A673 (cell line): Measurements from ENCODE around the gene CAPN10.

Experiments used
- EZH2 ChIP-seq: fragments of 200-600 bp; sonication (generic); IDR thresholded peaks from 2 replicates; pipeline ENCODE4 v1.6.1; 2017; ENCODE audit warnings: borderline replicate concordance, low read depth, mild to moderate bottlenecking, mixed read lengths, antibody characterized with exemption, low read length; ENCODE audit not compliant: poor library complexity, severe bottlenecking
- TF ChIP-seq, protein P1 (sequence below): fragments of 300-800, 200-600 bp; sonication (generic); conservative IDR thresholded peaks from 2 replicates; pipeline ENCODE4 v1.5.1; 2017; ENCODE audit warnings: low read depth, mild to moderate bottlenecking, antibody characterized with exemption, low read length, moderate library complexity, mixed read lengths

DNA sequence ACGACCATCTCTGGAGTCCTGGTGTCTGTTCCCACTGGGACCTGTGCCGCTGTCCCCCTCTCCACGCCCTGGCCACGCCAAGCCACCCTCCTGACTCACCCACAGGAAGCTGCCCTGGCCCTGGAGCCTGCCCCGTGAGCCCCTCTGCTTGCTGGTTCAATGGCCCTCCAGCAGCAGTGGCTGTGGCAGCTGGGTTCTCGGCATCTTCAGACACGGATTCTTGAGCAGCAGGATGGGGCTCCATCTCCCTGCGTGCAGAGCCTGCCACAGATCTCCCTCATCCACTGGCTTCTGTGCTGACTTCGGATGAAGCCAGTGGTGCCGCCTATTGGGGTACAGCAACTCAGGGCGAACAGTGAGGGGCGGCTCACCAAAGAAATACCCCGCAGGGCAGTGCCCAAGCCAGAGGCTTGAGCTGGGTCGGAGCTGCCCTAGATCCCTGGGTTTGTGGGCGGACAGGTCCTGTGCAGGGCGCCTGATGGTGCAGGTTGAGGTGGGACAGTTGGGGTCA lies 14.0 kb downstream of the CAPN10 start:
- TF ChIP-seq, protein P1, sequence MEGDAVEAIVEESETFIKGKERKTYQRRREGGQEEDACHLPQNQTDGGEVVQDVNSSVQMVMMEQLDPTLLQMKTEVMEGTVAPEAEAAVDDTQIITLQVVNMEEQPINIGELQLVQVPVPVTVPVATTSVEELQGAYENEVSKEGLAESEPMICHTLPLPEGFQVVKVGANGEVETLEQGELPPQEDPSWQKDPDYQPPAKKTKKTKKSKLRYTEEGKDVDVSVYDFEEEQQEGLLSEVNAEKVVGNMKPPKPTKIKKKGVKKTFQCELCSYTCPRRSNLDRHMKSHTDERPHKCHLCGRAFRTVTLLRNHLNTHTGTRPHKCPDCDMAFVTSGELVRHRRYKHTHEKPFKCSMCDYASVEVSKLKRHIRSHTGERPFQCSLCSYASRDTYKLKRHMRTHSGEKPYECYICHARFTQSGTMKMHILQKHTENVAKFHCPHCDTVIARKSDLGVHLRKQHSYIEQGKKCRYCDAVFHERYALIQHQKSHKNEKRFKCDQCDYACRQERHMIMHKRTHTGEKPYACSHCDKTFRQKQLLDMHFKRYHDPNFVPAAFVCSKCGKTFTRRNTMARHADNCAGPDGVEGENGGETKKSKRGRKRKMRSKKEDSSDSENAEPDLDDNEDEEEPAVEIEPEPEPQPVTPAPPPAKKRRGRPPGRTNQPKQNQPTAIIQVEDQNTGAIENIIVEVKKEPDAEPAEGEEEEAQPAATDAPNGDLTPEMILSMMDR: no peak
- no peak for TF ChIP-seq EZH2
